Stimulated activated CD8-positive, alpha-beta memory T cell treated with anti-CD3 and anti-CD28 coated beads, Interleukin-12 subunit alpha, Interleukin-12 subunit beta, amount 100 ng/mL, for 24 hours (primary cell): ENCODE data around the gene NBEAL2.

Source experiments
- DNase-seq: peaks from one replicate; pipeline ENCODE4 v3.0.0-alpha.2; 2020; ENCODE audit errors: extremely low read depth

The NBEAL2 gene

DNA sequence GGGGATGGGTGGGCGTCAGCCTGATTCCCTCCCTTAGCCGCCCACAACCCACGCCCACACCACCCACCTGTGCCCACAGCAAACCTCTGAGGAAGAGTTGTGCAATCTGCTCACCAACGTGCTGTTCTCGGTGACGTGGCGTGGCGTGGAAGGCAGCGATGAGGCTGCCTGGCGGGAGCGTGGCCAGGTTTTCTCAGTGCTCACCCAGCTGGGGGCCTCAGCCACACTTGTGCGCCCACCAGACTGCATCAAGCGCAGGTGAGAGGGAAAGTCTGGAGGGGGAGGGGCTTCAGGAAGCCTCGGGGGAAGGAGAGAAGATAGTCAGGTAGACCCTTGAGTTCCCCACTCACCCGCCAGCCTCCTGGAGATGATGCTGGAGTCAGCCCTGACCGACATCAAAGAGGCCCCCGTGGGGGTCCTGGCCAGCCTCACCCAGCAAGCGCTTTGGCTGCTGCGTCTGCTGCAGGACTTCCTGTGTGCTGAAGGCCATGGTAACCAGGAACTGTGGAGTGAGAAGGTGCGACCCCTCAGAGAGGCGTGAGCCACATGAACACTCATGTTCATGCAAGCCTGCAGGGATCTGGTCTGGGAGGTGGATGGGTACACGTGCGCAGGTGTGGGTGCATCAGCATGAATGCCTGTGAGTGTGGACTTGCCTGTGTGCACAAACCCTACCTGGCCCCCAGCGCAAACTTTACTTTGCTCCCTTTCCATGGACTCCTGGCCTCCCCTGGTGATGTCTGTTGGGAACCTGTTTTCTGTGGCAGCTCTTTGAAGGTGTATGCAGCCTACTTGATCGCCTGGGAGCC, 21.7 kb downstream of the NBEAL2 start:
- DNase-seq, result no peak

DNA sequence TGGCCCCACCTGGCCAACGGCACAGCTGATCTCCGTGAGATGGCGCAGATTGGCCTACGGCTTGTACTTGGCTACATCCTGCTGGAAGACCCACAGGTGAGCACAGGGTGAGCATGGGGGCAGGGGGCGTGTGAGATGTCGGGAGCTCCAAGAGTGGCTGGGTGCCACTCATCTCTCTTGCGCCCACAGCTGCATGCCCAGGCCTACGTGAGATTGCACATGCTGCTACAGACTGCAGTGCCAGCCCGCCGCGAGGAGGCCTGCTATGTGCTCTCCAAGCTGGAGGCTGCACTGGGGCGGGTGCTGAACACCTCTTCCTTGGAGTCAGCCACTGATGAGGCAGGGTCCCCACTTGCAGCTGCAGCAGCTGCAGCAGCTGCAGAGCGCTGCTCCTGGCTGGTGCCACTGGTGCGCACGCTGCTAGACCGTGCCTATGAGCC, 22.3 kb downstream of the NBEAL2 start:
- no peak for DNase-seq

GRCh38 chr3:47002171-47003055, 22.9 kb downstream of the NBEAL2 start:
- DNase-seq, result no peak

DNA sequence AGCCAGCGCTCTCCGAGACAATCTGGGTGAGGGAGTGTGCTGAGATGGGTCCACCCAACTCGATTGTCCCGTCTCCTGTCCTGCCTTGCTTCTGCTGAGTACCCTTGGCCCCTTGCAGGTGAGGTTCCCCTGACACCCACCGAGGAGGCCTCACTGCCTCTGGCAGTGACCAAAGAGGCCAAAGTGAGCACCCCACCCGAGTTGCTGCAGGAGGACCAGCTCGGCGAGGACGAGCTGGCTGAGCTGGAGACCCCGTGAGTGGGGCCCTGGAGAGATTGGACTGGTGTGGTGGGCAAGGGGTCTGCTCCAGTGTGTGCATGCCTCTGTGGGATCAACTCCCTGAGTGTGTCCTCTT, 23.6 kb downstream of the NBEAL2 start:
- no peak for DNase-seq

DNA sequence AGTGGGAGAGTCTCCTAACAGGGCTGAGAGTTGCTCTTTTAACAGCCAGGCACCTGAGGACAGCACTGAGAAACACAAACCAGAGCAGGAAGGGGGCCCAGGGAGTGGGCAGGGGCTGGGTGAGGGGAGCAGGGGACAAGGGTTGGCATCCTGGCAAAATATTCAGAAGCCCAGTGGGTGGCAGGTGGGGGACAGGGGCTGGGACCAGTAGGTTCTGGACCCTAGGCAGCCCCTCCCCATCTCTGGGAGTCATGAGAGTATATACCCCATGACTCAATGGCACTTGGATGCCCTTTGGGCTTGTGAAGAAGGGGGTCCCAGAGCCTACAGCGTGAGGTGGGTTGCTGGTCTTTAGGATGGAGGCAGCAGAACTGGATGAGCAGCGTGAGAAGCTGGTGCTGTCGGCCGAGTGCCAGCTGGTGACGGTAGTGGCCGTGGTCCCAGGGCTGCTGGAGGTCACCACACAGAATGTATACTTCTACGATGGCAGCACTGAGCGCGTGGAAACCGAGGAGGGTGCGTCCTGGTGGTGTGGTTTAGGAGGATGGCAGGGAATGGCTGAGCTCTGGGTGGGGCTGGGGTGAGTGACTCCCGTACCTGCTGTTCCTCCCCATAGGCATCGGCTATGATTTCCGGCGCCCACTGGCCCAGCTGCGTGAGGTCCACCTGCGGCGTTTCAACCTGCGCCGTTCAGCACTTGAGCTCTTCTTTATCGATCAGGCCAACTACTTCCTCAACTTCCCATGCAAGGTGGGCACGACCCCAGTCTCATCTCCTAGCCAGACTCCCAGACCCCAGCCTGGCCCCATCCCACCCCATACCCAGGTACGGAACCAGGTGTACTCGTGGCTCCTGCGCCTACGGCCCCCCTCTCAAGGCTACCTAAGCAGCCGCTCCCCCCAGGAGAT, 24.2 kb downstream of the NBEAL2 start:
- no peak for DNase-seq

GRCh38 chr3:47004369-47005211, 25.1 kb downstream of the NBEAL2 start:
- no peak for DNase-seq

DNA sequence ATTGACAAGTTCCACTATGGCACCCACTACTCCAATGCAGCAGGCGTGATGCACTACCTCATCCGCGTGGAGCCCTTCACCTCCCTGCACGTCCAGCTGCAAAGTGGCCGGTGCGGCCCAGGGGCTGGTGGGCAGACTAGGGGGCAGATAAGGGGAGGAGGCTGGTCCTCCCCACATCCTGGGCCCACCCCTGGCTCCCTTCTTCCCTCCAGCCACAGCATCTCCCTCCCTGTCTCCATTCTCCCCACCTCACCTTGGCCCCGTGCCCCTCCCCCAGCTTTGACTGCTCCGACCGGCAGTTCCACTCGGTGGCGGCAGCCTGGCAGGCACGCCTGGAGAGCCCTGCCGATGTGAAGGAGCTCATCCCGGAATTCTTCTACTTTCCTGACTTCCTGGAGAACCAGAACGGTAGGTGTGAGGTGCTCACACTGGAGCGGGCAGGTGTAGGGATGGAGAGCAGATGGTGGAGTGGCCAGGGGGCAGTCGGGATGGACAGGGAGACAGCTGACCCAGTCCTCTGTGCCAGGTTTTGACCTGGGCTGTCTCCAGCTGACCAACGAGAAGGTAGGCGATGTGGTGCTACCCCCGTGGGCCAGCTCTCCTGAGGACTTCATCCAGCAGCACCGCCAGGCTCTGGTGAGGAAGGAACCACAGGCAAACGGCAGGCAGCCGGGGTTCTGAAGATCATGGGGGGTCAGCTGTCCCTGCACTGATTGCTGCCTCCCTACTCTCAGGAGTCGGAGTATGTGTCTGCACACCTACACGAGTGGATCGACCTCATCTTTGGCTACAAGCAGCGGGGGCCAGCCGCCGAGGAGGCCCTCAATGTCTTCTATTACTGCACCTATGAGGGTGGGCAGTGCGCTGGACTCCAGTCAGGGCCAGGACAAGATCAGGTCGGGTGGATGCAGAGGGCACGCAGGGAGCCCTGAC, 26.0 kb downstream of the NBEAL2 start:
- DNase-seq, result no peak

DNA sequence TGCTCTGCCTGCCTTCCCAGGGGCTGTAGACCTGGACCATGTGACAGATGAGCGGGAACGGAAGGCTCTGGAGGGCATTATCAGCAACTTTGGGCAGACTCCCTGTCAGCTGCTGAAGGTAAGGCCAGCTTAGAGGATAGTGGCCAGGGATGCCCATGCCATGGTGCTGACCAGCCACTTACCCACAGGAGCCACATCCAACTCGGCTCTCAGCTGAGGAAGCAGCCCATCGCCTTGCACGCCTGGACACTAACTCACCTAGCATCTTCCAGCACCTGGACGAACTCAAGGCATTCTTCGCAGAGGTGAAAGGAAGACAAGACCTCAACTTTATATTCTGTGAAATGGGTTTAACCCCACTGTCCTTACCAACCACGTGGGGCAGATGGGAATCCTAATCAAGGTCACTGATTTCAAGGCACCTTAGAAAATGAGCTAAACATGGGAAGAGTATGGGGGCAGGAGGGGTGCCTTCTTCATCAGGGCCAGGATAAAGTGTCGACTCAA, 26.7 kb downstream of the NBEAL2 start:
- no peak for DNase-seq

DNA sequence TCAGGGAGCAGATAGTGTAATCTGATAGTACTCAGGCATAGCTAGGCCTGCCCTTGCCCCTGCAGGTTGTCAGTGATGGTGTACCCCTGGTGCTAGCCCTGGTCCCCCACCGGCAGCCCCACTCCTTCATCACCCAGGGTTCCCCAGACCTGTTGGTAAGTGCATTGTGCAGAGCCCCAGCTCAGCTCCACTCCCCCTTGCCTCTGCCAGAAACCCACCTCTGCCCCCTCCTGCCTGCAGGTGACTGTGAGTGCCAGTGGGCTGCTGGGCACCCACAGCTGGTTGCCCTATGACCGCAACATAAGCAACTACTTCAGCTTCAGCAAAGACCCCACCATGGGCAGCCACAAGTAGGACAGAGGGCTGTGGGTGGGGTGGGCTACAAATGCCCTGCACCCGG, 27.5 kb downstream of the NBEAL2 start:
- no peak for DNase-seq

DNA sequence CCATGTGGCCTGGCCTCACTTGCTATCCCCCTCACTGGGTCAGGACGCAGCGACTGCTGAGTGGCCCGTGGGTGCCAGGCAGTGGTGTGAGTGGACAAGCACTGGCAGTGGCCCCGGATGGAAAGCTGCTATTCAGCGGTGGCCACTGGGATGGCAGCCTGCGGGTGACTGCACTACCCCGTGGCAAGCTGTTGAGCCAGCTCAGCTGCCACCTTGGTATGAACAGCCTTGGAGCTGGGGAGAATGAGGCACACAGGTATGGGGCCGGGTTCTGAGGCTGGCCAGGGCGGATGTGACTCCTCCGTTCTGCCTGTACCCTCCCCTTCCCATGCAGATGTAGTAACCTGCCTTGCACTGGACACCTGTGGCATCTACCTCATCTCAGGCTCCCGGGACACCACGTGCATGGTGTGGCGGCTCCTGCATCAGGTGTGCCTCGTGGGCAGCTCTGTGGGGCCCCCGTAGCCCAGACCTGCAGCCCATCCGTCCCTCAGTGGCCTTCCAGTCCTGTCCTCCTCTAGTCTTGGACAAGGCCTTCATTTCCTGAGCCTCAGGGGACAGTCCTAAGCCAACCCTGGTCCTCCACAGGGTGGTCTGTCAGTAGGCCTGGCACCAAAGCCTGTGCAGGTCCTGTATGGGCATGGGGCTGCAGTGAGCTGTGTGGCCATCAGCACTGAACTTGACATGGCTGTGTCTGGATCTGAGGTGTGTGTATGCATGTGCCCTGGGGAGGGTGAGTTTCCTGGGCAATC, 28.2 kb downstream of the NBEAL2 start:
- no peak for DNase-seq

DNA sequence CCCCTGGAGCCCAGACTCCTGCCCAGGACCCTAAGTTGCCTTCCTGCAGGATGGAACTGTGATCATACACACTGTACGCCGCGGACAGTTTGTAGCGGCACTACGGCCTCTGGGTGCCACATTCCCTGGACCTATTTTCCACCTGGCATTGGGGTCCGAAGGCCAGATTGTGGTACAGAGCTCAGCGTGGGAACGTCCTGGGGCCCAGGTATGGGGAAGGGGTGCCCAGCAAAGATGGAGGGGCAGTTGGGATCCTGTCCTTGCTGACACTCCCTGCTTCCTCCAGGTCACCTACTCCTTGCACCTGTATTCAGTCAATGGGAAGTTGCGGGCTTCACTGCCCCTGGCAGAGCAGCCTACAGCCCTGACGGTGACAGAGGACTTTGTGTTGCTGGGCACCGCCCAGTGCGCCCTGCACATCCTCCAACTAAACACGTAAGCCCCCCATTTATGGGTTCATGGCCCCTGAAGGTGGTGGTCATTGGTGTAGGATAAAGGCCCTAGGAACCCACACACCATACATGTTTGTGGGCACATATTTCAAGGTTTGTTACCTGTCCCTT, 28.8 kb downstream of the NBEAL2 start:
- no peak for DNase-seq

DNA sequence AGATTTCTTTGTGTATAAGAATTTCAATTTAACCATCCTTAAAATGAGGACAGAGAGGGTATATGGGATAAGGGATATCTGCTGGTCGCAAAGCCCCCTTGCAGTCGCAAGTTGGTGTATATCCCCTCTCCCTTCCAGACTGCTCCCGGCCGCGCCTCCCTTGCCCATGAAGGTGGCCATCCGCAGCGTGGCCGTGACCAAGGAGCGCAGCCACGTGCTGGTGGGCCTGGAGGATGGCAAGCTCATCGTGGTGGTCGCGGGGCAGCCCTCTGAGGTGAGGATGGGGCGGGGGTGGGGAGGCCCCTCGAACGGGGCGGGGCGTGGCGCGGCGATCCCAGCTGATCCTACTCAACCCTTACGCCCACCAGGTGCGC, 29.4 kb downstream of the NBEAL2 start:
- DNase-seq, result no peak

GRCh38 chr3:47009225-47010110, 30.0 kb downstream of the NBEAL2 start:
- peak; percentile 43 for DNase-seq

DNA sequence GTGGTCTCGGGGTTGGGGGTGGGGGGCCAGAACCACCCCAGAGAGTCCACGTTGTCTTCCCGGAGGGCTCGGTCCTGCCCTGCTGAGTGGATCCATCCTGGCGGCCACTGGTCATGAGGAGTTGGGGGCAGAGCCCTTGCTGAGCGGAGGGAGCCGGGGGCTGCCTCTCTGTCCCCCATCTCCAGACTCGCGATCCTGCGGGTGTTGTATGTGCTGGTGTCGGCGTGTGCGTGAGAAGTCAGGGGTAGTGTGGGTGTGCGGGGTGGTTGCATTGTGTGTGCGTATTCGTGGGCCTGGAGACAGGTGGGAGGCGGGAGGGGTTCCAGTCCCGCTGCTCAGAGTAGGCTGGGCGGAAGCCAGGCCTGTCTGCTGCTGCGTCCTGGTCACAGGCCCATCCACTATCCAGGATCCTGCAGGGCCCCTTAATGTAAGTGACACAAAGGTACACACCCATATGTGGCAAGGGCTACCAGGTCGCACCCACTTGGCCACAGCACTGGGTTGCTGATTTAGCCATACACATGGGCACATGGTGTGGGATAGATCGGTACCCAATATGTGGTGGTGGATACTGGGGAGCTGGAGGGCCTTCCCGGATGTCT, 30.7 kb downstream of the NBEAL2 start:
- DNase-seq, result no peak

DNA sequence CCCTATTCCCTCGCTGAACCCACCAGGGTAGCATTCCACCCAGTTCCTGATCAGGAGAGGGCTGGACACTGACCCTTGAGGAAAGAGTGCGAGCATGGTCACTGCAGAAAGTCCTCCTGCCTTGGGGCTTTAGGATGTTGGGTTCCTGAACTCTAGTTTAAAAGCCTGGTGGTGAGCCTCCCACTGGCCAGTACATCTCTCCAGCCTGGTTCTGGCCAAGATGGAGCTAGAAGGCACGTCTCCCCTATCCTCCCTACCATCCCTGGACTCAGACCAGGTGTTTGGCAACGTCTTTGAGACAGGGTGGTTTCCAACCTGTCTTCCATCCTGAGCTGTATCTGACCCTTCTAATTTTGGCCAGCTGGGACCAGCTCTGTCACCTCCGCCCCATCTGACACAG, 31.4 kb downstream of the NBEAL2 start:
- DNase-seq, result no peak

GRCh38 chr3:47011371-47011770, 31.9 kb downstream of the NBEAL2 start:
- DNase-seq, result no peak
